GM18498 (cell line): Measurements from ENCODE around the gene UBXN10.

Source experiments
- ATAC-seq: cut with Tn5 transposase; IDR thresholded peaks from one replicate; pipeline ENCODE4 v1.9.1; 2021; ENCODE audit warnings: mild to moderate bottlenecking, moderate library complexity; ENCODE audit not compliant: unreplicated experiment

The UBXN10 gene, protein sequence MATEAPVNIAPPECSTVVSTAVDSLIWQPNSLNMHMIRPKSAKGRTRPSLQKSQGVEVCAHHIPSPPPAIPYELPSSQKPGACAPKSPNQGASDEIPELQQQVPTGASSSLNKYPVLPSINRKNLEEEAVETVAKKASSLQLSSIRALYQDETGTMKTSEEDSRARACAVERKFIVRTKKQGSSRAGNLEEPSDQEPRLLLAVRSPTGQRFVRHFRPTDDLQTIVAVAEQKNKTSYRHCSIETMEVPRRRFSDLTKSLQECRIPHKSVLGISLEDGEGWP

DNA sequence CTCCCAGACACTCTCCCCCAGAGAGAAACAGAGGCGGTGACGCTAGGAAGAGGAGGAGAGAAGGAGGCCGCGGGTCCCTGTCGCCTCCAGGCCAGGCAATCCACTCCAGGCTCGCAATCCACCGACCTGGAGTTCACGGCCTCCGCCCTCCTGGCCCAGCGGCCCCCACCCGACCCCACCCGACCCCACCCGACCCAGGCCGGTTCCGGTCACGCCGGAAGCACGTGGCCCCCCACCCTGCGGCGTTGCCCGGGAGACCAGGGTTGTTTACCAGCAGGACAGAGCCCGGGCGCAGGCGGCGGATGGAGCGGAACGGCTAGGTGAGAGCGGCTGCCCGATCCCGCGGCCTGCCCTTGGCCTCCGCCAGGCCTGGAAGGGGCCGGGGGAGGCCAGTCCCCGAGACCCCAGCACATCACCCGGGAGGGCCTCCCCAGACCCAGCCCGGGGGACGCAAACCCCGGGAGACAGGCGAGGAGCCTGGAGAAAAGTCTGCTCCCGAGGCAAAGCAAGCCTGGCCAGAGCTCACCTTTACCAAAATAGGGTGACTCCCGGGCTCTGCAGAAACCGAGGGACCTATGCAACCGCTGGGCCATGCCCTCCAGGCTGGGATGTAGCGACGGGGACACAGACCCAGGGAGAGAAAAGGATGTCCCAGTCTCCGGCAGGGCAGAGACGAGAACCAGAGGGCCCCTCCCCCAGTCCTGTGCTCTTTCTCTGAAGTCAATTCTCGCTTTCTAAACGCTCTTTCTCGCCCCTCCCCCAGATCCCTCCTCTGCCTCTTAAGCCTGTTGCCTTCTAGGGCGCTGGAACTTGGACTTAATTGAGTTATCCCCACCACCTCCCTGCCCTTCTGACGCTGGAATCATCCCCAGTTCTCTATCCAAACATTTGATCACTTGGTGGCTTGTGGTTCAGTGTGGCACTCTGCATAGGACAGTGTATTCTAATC is at the start of gene UBXN10, which contains the start of gene PLA2G2C:
Gene UBXN10, plus strand, starts transcription at position 263 of the 949 bp plus-strand sequence. CDS start 4,466 bp downstream, outside the sequence.
Gene PLA2G2C, minus strand, starts transcription at position 685 of the 949 bp plus-strand sequence. CDS start 9,155 bp downstream, outside the sequence.
- peak; percentile 43 for ATAC-seq

DNA sequence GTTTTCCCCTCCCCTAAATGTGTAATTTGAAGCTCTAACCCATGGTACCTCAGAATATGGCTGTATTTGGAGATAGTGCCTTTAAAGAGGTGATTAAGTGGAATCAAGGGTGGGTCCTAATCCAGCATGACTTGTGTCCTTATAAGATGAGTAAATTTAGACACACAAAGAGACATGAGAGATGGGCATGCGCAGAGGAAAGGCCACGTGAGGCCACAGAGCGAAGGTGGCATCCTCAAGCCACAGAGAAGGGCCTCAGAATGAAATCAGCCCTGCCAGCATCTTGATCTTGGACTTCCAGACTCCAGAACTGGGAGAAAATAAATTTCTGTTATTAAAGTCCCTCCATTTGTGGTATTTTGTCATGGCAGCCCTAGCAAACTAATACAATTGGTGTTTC is 49.6 kb upstream of the UBXN10 start:
- ATAC-seq: no peak

DNA sequence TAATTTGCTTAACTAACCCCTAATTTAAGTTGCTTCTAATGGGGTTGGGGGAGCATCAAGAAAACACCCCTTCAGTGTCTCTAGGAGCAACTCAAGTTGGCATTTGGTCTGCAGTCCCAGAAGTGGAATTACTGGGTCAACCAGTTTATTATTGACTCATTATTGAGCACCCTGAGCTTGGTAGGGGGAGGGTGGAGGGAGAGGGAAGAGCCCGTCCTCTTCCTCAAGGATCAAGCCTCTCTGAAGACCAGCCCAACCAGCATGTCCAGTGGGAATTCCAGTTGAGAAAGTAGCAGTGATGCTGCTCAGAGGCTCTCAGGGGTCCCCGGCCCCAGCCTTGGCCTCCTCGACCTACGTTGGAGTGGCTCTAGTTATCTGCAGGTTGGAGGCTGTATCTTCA is 48.8 kb upstream of the UBXN10 start:
- ATAC-seq: no peak

DNA sequence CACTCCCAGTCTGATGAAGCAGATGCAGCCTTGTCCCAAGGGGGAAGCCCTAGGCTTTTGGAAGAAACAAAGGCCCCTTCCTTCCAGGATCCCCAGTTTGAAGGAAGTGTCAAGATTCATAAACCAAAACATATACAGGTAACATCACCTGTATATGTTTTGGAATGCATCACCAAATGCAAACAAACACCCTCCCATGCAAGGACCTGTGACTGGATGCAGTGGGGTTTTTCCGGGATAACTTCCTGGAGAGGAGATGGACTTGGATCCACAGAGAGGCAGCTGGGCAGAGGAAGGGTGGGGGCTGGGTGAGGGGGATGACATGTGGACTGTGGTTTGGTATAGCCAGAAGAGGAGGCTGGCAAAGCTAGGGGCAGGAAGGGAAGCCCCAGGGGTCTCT is 48.3 kb upstream of the UBXN10 start:
- ATAC-seq: no peak

DNA sequence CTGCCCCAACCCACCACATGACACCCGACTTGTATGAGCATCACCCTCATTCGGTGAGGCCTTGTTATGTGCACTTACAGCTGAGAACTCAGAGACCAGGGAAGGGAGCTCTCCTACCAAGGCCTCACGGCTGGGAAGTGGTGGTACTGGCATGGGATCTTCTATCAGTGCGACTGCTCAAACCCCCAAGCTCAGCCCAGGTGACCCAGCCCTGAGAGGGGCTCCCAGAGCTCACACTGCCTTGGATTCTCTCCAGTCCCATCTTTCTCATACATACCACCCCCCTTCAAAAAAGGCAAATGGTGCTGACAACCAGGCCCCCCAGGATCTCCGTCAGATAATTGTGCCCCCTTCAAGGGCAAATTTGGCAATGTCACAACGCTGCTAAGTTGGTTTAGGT is 47.5 kb upstream of the UBXN10 start:
- ATAC-seq: no peak

DNA sequence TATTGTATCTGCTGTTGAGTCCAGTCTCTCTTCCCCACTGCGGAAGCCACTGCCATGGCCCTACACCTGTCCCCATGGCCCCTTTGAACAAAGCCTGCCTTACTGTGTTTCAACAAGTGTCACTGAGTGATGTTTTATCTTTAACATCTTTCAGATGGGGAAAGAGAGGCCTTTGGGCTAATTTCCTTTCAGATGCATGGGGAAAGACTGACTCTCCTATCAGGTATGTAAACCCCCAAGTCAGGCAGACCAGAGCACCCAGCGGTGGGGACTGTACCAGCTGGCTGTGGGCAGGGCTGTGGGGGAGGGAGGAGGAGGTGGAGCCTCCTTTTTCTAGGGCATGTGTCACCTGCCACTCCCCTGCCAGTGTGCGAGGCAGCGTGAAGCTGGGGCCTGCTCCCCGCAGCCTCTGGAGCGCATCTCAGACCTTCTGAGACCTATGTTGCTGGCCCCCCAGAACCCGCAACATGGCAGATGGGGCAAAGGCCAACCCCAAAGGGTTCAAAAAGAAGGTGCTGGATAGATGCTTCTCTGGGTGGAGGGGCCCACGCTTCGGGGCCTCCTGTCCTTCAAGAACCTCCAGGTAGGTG is 46.8 kb upstream of the UBXN10 start, which contains the start of gene PLA2G2F:
Gene PLA2G2F, plus strand, starts transcription at position 363 of the 590 bp plus-strand sequence. Its CDS starts 105 bp downstream, at position 468.
- no peak for ATAC-seq

DNA sequence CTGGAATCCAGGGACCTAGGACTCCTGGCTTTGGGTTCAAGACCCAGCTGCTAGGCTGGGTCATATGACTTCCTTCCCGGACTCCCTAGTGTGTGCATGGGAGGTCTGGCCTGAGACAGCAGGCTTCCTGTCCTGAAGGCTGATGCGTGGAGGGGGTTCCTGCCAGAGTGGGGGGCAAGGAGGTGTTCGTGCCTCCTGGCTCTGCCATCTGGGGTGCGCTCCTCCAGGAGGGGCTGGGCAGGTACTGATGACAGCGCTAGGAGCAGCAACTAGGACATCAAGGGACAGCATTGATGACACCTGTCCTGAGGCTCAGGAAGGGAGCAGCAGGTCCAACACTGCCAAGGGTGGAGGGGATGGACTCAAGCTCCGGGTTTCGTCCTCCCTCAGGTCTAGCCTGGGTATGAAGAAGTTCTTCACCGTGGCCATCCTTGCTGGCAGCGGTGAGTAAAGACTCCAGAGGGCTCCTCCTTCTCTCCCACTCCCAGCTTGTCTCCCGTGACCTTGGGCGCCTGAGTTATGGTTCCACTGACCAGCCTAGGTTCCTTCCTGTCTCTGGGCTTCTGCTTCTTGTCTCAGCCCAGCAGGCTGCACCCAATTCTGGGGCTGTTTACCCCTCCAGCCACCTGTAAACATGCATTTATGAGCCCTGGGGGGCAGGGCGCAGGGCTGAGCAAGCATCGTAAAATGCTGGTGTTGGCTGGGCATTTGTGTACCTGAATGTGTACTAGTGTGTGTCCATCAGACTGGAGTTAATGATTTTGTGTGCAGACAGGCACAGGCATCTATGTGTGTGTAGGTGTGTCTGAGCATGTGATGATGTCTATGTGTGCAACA is 45.9 kb upstream of the UBXN10 start:
- no peak for ATAC-seq

DNA sequence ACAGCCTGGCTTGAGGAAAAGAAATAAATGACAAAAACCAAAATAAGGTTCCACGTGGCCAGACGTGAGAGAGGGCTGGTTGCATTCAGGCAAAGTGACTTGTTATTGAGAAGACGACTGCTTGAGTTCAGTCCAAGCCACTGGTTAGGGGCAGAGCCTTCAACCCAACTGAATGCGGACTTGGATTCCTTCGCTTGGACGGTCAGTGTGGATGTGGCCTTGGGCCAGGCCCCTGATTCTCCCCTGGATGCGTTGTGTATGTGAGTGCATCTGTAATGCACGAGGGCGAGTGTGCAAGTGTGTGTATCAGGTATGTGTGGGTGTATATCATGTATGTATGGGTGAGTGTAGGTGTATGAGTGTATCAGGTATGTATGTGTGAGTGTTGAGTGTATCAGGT is 44.9 kb upstream of the UBXN10 start:
- ATAC-seq: no peak

DNA sequence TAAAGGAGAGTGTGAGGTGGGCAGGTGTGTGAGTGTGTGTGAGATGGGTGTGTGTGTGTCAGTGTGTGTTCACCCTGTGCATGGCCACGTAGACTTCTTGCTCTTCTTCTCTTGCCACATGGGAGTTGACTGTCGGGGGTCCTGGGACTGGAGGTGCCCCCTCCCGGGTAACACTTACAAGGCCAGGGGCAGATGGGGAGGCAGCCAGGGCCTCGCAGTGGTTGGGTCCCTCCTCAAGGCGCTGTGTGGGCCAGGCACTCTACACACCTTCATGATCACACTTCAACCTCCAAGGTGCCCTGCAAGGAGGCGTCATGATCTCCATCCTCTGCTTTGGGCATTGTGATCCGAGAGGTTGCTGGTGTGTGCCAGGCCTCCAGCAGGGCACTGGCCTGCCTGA is 44.4 kb upstream of the UBXN10 start:
- ATAC-seq: no peak

DNA sequence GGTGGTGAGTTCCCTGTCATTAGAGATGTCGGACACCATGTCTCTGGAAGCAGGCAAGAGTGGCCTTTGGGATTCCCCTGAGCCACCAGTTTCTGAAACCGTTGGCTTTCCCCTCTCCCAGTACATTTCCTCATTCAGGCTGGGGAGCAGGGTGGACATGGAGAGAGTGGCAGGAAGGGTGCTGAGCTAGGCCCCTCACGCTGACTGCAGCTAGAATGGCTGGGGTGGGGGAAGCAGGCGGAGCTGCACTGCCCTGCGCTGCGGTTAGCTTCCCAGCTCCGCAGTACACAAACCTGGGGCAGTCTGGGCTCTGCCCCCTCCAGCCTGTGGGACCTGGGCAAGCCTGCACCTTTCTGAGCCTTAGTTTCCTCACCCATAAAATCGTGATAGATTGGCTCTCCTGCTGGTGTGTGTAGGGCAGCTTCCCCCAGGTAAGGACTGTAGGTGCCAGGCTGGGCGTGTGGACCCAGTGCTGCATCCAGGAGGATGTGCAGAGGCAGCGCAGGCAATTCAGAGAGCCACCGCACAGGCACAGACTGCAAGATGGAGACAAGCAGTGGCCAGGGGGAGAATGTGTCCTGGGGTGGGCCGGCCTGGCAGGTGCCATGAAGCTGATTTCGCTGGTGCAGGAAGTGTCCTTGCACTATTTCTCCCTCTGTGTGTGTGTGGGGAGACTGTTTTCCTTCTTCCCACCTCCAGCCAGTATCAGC is 43.7 kb upstream of the UBXN10 start:
- ATAC-seq: no peak

DNA sequence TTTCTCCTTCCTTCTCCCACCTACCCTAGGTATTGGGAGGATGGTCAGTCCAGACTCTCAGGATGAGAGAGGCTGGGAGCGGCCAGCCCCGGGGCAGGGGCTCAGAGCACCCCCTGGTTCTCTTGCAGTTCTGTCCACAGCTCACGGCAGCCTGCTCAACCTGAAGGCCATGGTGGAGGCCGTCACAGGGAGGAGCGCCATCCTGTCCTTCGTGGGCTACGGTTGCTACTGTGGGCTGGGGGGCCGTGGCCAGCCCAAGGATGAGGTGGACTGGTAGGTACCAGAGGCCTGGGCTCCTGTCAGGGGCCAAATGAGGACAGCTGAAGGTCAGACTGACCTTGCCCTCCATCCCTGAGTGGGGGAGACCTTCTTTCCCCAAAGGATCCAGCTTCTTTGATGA is 42.6 kb upstream of the UBXN10 start:
- no peak for ATAC-seq

DNA sequence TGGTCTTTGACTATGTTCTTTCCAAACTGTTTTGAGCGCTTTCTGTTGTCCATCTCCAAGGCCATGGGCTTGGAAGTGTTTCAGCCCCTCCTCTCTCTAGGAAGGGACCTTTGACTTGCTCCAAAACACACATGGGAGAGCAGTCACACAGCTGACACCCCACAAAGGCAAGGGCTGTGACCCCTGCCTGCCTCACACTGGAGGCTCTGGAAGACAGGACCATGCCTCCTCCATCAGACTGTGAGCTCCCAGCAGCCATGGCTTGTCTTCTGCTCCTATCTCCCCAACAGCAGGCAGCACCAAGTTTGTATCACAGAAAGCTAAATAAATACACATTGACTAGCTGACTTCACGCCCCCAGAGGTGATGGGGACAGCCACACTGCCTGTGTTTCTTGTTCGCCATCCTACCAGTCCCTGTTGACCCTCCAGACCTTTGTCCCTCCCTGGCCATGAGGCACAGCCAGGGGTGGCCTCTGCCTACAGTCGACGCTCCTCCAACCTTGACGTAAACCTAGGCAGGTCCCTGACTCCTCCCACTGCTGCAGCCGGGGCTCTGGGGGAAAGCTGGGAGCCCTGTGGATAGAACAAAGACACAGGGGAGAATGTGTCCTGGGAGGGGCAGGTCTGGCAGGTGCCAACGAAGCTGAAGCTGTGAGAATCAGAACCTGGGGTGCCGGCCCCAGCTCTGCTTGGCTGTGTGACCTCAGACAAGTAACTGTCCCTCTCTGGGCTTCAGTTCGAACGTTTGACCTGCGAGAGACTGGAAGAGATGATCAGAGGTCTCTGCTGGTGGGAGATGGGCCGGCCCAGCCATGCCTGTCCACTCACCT is 41.9 kb upstream of the UBXN10 start:
- ATAC-seq: no peak

DNA sequence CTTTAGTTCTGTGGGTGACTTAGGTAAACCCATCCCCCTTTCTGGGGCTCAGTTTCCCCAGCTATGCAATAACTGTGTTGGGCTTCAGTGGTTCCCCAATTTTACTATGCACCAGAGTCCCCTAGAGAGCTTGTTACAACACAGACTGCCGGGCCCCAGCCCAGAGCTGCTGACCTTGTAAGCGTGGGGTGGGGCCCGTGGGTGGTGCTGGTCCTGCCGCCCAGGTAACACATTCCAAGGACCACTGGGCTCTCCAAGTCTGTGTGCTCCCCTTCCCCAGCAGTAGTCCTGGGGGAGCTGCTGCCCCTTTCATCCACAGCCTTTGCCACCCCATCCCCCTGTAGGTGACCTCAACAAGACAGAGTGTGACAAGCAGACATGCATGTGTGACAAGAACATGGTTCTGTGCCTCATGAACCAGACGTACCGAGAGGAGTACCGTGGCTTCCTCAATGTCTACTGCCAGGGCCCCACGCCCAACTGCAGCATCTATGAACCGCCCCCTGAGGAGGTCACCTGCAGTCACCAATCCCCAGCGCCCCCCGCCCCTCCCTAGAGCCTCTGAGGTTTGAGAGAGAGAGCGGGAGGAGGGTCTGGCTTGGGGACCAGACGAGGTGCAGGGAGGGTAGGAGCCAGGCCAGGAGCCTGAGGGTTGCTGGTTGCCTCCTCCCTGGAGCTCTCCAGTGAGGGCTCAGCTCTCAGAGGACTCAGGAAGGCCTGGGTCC is 37.9 kb upstream of the UBXN10 start:
- ATAC-seq: no peak

DNA sequence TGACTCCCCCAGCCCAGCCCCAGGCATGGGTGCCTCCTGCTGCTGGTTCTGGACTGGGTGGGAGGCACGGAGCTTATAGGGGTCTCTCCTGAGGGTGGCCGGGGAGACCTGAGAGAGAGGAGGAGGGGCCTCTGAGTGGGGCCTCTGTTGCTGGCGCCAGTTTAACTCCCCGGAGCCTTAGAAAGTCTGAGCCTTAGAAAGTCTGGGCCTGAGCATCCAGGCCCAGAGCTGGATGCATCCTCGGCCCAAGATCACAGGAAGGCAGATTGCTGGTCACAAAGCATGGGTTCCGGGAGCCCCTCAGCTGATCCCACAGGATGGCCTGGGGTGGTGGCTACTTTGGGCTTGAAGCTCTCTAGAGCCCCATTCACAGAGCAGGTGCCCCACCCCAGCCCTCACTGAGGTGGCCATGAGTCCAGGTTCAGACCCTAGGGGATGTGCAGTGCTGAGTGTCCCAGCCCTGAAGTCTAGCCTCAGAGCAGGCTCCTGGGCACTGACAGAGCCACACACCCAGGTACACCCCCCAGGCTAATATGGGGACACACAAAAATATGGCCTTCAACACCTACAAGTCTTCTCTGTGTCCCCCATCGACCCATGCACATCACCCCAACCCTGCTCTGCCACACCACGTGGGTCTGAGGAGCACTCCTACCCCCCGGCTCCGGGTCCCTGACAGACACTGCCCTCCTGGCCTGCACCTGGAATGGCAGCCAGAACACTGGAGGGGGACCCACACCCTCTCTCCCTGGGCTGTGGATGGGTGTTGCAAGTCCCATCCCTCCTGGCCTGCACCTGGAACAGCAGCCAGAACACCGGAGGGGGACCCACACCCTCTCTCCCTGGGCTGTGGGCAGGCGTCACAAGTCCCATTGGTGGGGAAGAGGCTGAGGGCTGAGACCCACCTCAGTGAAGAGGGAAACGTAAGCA is 37.1 kb upstream of the UBXN10 start:
- no peak for ATAC-seq

DNA sequence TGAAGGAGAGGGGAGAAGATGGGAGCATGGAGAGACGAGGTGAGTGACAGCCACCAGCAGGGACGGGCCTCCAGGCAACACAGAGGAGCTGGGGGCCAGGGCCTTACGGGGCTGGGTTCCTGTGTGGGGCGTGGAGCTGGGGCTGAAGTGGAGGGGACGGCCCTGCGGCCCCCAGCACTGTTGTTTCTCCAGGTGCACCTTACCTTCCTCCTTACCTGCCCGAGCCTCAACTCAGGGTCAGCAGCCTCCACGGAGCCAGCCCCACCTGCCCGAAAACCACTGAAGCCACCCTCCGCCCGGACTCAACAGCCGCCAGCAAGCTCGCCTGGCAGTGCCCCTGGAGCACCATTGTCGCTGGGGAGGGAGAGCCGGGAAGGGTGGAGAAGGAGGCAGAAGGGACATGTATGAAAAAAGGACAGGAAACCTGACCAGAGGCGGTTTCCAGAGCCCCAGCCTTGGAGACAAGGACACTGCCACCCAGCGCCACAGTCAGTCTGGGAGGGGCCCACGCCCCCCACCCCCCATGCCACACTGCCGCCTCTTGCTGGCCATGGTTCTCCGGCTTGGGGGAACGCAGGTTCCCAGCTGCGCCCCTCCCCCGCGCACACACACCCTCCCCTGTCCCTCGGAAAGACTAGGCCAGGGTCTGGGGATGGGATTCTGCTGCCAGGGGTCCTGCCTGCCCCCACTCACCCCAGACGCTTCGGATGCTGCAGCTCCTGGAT is 36.1 kb upstream of the UBXN10 start:
- ATAC-seq: no peak

DNA sequence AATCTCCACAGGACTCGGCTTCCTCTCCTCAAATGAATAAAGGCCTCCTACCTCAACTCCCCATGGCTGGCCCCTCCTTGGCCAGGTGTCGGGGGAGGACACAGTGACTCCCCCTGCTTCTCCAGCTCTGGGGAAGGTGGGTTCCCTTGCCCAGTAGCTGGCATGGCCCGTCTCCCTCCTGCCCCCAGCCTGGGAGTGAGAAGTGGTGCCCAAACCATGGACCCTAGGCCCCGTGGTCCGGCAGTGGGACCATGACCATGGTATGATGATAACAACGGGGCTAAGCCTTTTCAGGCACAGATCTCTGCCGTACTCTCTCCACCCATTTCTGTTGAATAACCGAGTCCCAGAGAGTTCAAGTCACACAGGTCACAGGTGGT is 35.6 kb upstream of the UBXN10 start:
- ATAC-seq: no peak

DNA sequence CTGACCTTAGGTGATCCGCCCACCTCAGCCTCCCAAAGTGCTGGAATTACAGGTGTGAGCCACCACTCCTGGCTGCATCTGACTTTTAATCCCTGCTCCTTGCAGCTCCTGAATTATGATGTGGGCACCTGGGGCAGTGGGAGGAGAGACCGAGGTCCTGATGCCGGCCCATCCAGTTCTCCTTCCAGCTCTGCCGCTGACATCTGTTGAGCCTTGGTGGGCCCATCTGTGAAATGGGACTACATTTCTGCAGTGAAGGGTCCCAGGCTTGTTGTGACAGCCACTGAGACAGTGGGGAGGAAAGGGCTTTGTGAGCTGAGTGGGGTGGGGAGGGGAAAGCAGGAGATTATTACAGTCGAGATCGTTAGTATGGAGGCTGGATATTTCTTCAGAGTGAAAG is 34.9 kb upstream of the UBXN10 start:
- ATAC-seq: no peak
